HCT116 (cell line): ENCODE results near the gene ATP8B3. TPM values are rescaled to one million over a fixed set of nuclear protein-coding genes. Genes with fewer than 3 reads are reported as not detected.

Experiments used
- ATAC-seq: fragments of 200-7000 bp; cut with Tn5 transposase; 2 replicates; pipeline ENCODE4 v1.9.1; 2020; ENCODE audit warnings: mild to moderate bottlenecking, moderate library complexity
- BruUV-seq: library from RNA; stranded (reverse); fragments of 400-500 nt; replicated peaks from 2 replicates; lab custom pipeline; 2021; lab: Mats Ljungman, UMichigan
- CTCF ChIA-PET: fragments of 300-600 bp; sonication (Branson Sonifier 250); formaldehyde crosslinking; loops from one replicate; lab custom pipeline; 2021; ENCODE audit warnings: antibody characterized with exemption; lab: Charles Lee
- POLR2A ChIA-PET: fragments of 300-600, 350-600 bp; sonication (Branson Sonifier 250); formaldehyde crosslinking; loops from one replicate; lab custom pipeline; 2021; ENCODE audit warnings: antibody characterized with exemption; lab: Charles Lee
- RAD21 ChIA-PET, 2 experiments: fragments of 300-600 bp; sonication (Branson Sonifier 250); formaldehyde crosslinking; loops; one replicate each; lab custom pipeline; 2023; ENCODE audit warnings: low total read pairs in 2 of 2; ENCODE audit not compliant: uncharacterized antibody in 2 of 2, unreplicated experiment in 2 of 2, low non-redundant PET in 1 of 2; lab: Charles Lee
- DNase-seq: peaks from one replicate; pipeline ENCODE4 v3.0.0-alpha.2; 2010; ENCODE audit warnings: low read depth, low spot score
- H2AFZ ChIP-seq: fragments of 200-600 bp; shearing (Covaris generic), sonication (generic); 2 replicates; pipeline ENCODE4 v1.6.1; 2017; ENCODE audit warnings: low read depth, mixed run types, mixed read lengths, antibody characterized with exemption, low read length; ENCODE audit not compliant: poor library complexity, severe bottlenecking
- H3K27ac ChIP-seq: 2 replicates; pipeline ENCODE4 v1.5.1; 2012; ENCODE audit warnings: low read depth, low read length
- H3K27me3 ChIP-seq: fragments of 200-600 bp; sonication (generic); 2 replicates; pipeline ENCODE4 v1.6.1; 2016; ENCODE audit warnings: mixed run types, low read length, mixed read lengths; ENCODE audit not compliant: insufficient read depth
- H3K36me3 ChIP-seq, 2 experiments: fragments of 200-500 bp in 1 of 2; fragments of 200-600 bp in 1 of 2; sonication (Bioruptor generic) in 1 of 2; sonication (generic) in 1 of 2; 2 replicates each; pipeline versions ENCODE4 v1.5.1 to v1.6.1; 2014 to 2016; ENCODE audit warnings: low read length in 2 of 2, inconsistent platforms in 1 of 2, mixed read lengths in 1 of 2, mixed run types in 1 of 2; ENCODE audit not compliant: insufficient read depth in 2 of 2, control insufficient read depth in 1 of 2
- H3K4me1 ChIP-seq, 2 experiments: fragments of 200-600 bp in 1 of 2; sonication (generic) in 1 of 2; 2 replicates each; pipeline versions ENCODE4 v1.5.1 to v1.6.1; 2012 to 2017; ENCODE audit warnings: low read length in 2 of 2, inconsistent platforms in 1 of 2, mild to moderate bottlenecking in 1 of 2, mixed read lengths in 1 of 2, mixed run types in 1 of 2, moderate library complexity in 1 of 2; ENCODE audit not compliant: insufficient read depth in 2 of 2, control insufficient read depth in 1 of 2
- H3K4me2 ChIP-seq: fragments of 200-600 bp; sonication (generic); 2 replicates; pipeline ENCODE4 v1.6.1; 2017; ENCODE audit warnings: mixed run types, low read length, mixed read lengths
- H3K4me3 ChIP-seq, 2 experiments: fragments of 200-600 bp in 1 of 2; sonication (generic) in 1 of 2; replicated peaks in 1 of 2; 2 replicates each; pipeline ENCODE4 v1.5.1; 2011 to 2016; ENCODE audit warnings: low read length in 2 of 2, control low read depth in 1 of 2, low read depth in 1 of 2, mild to moderate bottlenecking in 1 of 2, mixed read lengths in 1 of 2, mixed run types in 1 of 2
- H3K79me2 ChIP-seq: fragments of 200-600 bp; sonication (generic); 2 replicates; pipeline ENCODE4 v1.6.1; 2017; ENCODE audit warnings: mild to moderate bottlenecking, mixed run types, low read length, moderate library complexity, mixed read lengths; ENCODE audit not compliant: insufficient read depth
- H3K9ac ChIP-seq: fragments of 200-600 bp; sonication (generic); 2 replicates; pipeline ENCODE4 v1.6.1; 2016; ENCODE audit warnings: low read length, mixed read lengths
- H3K9me2 ChIP-seq: fragments of 200-600 bp; sonication (generic), shearing (Covaris generic); 2 replicates; pipeline ENCODE4 v1.6.1; 2017; ENCODE audit warnings: mixed run types, mild to moderate bottlenecking, moderate library complexity; ENCODE audit not compliant: insufficient read depth
- H3K9me3 ChIP-seq, 2 experiments: fragments of 200-500 bp in 1 of 2; fragments of 200-600 bp in 1 of 2; sonication (Bioruptor generic) in 1 of 2; sonication (generic) in 1 of 2; 2 replicates each; pipeline ENCODE4 v1.6.1; 2014 to 2017; ENCODE audit warnings: low read length in 2 of 2, mixed read lengths in 2 of 2, inconsistent platforms in 1 of 2, low read depth in 1 of 2, mild to moderate bottlenecking in 1 of 2, mixed run types in 1 of 2, moderate library complexity in 1 of 2; ENCODE audit not compliant: control insufficient read depth in 1 of 2, insufficient read depth in 1 of 2
- H4K20me1 ChIP-seq: fragments of 200-600 bp; sonication (generic), shearing (Covaris generic); 2 replicates; pipeline ENCODE4 v1.6.1; 2017; ENCODE audit warnings: mixed run types, mild to moderate bottlenecking, moderate library complexity; ENCODE audit not compliant: insufficient read depth
- CBX3 ChIP-seq: IDR thresholded peaks from 2 replicates; pipeline ENCODE4 v1.6.1; 2012; ENCODE audit warnings: low read depth
- CEBPB ChIP-seq: IDR thresholded peaks from 2 replicates; pipeline ENCODE4 v1.6.1; 2012; ENCODE audit warnings: low read depth
- EZH2 ChIP-seq: fragments of 200-600 bp; sonication (generic); IDR thresholded peaks from 2 replicates; pipeline ENCODE4 v1.6.1; 2017; ENCODE audit warnings: antibody characterized with exemption, mixed run types
- FOSL1 ChIP-seq: IDR thresholded peaks from 2 replicates; pipeline ENCODE4 v1.6.1; 2012; ENCODE audit warnings: low read depth
- RAD21 ChIP-seq: IDR thresholded peaks from 2 replicates; pipeline ENCODE4 v1.6.1; 2012; ENCODE audit warnings: low read depth, mild to moderate bottlenecking
- SIN3A ChIP-seq: IDR thresholded peaks from 2 replicates; pipeline ENCODE4 v1.6.1; 2012; ENCODE audit warnings: low read depth
- TCF7L2 ChIP-seq: IDR thresholded peaks from 2 replicates; pipeline ENCODE4 v1.7.0; 2011; ENCODE audit warnings: borderline replicate concordance, inconsistent platforms; ENCODE audit not compliant: insufficient read depth, insufficient read length; ENCODE audit errors: extremely low read depth
- intact Hi-C: fragments of 100-400 bp; cut with micrococcal nuclease; formaldehyde crosslinking; loops from 2 replicates; pipeline ENCODE4 v1.10.0; 2022
- total RNA-seq: library from RNA; stranded (reverse); gene quantifications from one replicate; pipeline ENCODE4 v1.2.1, GENCODE V29; 2021; ENCODE audit not compliant: unreplicated experiment
- TF ChIP-seq, protein P1 (sequence below): IDR thresholded peaks from 2 replicates; pipeline ENCODE4 v1.6.1; 2012
- TF ChIP-seq, protein P2 (sequence below): IDR thresholded peaks from 2 replicates; pipeline ENCODE4 v1.6.1; 2012; ENCODE audit warnings: low read depth
- TF ChIP-seq, protein P3 (sequence below): IDR thresholded peaks from 2 replicates; pipeline ENCODE4 v1.6.1; 2012
- TF ChIP-seq, protein P4 (sequence below), 3 experiments: fragments of 200-600 bp in 1 of 3; sonication (generic) in 1 of 3; IDR thresholded peaks in 2 of 3; conservative IDR thresholded peaks in 1 of 3; 2 replicates each; pipeline ENCODE4 v1.5.1; 2012 to 2017; ENCODE audit warnings: low read depth in 2 of 3, low read length in 2 of 3, antibody characterized with exemption in 1 of 3, borderline replicate concordance in 1 of 3, control low read depth in 1 of 3, mild to moderate bottlenecking in 1 of 3, mixed read lengths in 1 of 3, mixed run types in 1 of 3, moderate library complexity in 1 of 3; ENCODE audit not compliant: insufficient read depth in 1 of 3

Gene ATP8B3
- total RNA-seq, 1 experiment from 2014 or later, result 17.0 TPM

DNA sequence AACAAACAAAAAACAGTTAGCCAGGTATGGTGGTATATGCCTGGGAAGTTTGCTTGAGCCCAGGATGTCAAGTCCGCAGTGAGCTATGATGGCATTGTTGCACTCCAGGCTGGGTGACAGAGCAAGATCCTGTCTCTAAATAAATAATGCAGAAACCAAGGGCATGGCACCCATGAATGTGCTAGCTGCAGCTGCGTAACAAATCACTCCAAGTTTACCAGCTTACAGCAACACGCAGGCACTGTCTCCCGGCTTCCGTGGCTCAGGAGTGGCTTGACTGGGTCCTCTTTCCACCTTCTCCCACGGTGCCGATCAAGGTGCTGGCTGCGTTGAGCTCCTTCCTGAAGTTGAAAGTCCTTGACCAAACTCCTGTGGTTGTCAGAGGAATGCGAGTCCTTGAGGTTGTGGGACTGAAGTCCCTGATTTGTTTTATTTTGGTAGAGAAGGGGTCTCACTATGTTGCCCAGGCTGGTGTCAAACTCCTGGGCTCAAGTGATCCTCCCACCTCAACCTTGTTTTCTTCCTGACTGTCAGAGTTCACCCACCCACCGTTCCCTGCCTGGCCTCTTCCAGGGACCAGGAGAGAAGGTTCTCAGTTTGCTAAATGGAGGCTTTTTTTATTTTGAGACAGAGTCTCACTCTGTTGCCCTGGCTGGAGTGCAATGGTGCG lies 72.0 kb downstream of the ATP8B3 start:
- ChIA-PET CTCF (no interaction called here), POLR2A (no interaction called here), RAD21 (no interaction called here)
- Histone ChIP-seq H3K27me3 (no peaks in the 10 kb centered on the region), H3K4me2 (no peak overlapping the region), H3K9me3 (no peaks in the 10 kb centered on the region; a peak in 1 of 4 replicates), H3K4me3 (no peak overlapping the region), H3K9ac (no peak overlapping the region), H3K79me2 (peaks cover 5% of the 10 kb centered on the region; the same call in 1 of the 2 replicates), H2AFZ (no peak overlapping the region), H3K27ac (no peak overlapping the region), H3K4me1 (peaks cover 9 to 11% of the 10 kb centered on the region in 2 experiments), H3K36me3 (0 out of 4 replicates have a peak, but pooled peaks cover 0 to 4% of the 10 kb centered on the region in 2 experiments), H4K20me1 (no peaks in the 10 kb centered on the region), H3K9me2 (no peaks in the 10 kb centered on the region)
- no peak for ATAC-seq
- intact Hi-C loops, result no loop called here
- no TSS peak for BruUV-seq
- no peak for DNase-seq
- TF ChIP-seq TCF7L2 (no peak), CEBPB (no peak), CBX3 (no peak), EZH2 (no peak), FOSL1 (no peak), RAD21 (no peak), SIN3A (no peak)
- TF ChIP-seq, protein P1, sequence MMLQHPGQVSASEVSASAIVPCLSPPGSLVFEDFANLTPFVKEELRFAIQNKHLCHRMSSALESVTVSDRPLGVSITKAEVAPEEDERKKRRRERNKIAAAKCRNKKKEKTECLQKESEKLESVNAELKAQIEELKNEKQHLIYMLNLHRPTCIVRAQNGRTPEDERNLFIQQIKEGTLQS, result no peak
- TF ChIP-seq, protein P2, sequence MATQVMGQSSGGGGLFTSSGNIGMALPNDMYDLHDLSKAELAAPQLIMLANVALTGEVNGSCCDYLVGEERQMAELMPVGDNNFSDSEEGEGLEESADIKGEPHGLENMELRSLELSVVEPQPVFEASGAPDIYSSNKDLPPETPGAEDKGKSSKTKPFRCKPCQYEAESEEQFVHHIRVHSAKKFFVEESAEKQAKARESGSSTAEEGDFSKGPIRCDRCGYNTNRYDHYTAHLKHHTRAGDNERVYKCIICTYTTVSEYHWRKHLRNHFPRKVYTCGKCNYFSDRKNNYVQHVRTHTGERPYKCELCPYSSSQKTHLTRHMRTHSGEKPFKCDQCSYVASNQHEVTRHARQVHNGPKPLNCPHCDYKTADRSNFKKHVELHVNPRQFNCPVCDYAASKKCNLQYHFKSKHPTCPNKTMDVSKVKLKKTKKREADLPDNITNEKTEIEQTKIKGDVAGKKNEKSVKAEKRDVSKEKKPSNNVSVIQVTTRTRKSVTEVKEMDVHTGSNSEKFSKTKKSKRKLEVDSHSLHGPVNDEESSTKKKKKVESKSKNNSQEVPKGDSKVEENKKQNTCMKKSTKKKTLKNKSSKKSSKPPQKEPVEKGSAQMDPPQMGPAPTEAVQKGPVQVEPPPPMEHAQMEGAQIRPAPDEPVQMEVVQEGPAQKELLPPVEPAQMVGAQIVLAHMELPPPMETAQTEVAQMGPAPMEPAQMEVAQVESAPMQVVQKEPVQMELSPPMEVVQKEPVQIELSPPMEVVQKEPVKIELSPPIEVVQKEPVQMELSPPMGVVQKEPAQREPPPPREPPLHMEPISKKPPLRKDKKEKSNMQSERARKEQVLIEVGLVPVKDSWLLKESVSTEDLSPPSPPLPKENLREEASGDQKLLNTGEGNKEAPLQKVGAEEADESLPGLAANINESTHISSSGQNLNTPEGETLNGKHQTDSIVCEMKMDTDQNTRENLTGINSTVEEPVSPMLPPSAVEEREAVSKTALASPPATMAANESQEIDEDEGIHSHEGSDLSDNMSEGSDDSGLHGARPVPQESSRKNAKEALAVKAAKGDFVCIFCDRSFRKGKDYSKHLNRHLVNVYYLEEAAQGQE, result no peak
- TF ChIP-seq, protein P3, sequence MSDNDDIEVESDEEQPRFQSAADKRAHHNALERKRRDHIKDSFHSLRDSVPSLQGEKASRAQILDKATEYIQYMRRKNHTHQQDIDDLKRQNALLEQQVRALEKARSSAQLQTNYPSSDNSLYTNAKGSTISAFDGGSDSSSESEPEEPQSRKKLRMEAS, result no peak
- TF ChIP-seq, protein P4, sequence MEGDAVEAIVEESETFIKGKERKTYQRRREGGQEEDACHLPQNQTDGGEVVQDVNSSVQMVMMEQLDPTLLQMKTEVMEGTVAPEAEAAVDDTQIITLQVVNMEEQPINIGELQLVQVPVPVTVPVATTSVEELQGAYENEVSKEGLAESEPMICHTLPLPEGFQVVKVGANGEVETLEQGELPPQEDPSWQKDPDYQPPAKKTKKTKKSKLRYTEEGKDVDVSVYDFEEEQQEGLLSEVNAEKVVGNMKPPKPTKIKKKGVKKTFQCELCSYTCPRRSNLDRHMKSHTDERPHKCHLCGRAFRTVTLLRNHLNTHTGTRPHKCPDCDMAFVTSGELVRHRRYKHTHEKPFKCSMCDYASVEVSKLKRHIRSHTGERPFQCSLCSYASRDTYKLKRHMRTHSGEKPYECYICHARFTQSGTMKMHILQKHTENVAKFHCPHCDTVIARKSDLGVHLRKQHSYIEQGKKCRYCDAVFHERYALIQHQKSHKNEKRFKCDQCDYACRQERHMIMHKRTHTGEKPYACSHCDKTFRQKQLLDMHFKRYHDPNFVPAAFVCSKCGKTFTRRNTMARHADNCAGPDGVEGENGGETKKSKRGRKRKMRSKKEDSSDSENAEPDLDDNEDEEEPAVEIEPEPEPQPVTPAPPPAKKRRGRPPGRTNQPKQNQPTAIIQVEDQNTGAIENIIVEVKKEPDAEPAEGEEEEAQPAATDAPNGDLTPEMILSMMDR (IDR thresholded peaks at IDR 0.05 in 2 of 3, conservative IDR thresholded peaks at IDR 0.05 in 1 of 3; ENCODE audit: borderline replicate concordance in 1 of 3, insufficient read depth in 1 of 3, low read depth in 2 of 3, low read length in 2 of 3), result no peak
